OCI-LY1 (cell line): Measurements from ENCODE around the gene PLCXD3.

ENCODE experiments used
- EZH2 ChIP-seq: fragments of 200-600 bp; sonication (generic), shearing (Covaris generic); IDR thresholded peaks from 2 replicates; pipeline ENCODE4 v1.8.0; 2017; ENCODE audit warnings: borderline replicate concordance, mixed run types, mild to moderate bottlenecking, antibody characterized with exemption, low read length, moderate library complexity, mixed read lengths
- TF ChIP-seq, protein P1 (sequence below): fragments of 200-600 bp; sonication (generic), shearing (Covaris generic); IDR thresholded peaks from 2 replicates; pipeline ENCODE4 v1.5.1; 2017; ENCODE audit warnings: mild to moderate bottlenecking, antibody characterized with exemption, low read length, moderate library complexity, mixed read lengths

DNA sequence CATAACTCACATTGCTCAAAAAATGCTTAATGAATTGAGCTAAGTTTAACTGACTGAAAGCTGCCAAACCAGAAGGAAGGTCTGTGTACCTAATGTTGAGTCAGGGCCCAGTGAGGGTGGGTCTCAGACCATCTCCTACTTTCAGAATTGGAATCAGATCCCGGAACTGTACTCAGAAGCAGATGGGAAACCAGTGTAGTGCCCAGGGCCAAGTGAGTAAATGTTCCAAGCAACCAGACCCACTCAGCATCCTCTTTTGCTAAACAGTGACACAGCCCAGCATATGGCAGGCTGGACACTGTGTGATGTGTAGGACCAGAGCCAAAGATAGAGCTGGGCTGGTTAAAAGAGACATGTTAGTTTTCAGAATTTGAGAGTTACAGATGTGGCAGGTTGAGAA lies 94.1 kb downstream of the PLCXD3 start:
- TF ChIP-seq, protein P1, sequence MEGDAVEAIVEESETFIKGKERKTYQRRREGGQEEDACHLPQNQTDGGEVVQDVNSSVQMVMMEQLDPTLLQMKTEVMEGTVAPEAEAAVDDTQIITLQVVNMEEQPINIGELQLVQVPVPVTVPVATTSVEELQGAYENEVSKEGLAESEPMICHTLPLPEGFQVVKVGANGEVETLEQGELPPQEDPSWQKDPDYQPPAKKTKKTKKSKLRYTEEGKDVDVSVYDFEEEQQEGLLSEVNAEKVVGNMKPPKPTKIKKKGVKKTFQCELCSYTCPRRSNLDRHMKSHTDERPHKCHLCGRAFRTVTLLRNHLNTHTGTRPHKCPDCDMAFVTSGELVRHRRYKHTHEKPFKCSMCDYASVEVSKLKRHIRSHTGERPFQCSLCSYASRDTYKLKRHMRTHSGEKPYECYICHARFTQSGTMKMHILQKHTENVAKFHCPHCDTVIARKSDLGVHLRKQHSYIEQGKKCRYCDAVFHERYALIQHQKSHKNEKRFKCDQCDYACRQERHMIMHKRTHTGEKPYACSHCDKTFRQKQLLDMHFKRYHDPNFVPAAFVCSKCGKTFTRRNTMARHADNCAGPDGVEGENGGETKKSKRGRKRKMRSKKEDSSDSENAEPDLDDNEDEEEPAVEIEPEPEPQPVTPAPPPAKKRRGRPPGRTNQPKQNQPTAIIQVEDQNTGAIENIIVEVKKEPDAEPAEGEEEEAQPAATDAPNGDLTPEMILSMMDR, result no peak
- no peak for TF ChIP-seq EZH2
